Body of pancreas (tissue), 4 donors: ENCODE results near the gene CST7.

Experiments used
- CTCF ChIP-seq, 7 experiments: fragments of 450-650 bp in 4 of 7; fragments of 200-600 bp in 3 of 7; sonication (generic) in 3 of 7; IDR thresholded peaks; one replicate each; pipeline ENCODE4 v1.5.1; 2016 to 2019; ENCODE audit warnings: antibody characterized with exemption in 7 of 7
- POLR2A ChIP-seq, 3 donors: fragments of 450-650 bp; IDR thresholded peaks; one replicate each; pipeline ENCODE4 v1.6.1; 2016; ENCODE audit warnings: antibody characterized with exemption in 3 of 3, mild to moderate bottlenecking in 2 of 3

- TF ChIP-seq POLR2A (IDR thresholded peaks at IDR 0.05) (no peak), CTCF (IDR thresholded peaks at IDR 0.05) (no peak)
Measured at GRCh38 chr20:24979036-24979960, 30.2 kb downstream of the CST7 start.
